ENCODE data around the gene RFT1.

DNA sequence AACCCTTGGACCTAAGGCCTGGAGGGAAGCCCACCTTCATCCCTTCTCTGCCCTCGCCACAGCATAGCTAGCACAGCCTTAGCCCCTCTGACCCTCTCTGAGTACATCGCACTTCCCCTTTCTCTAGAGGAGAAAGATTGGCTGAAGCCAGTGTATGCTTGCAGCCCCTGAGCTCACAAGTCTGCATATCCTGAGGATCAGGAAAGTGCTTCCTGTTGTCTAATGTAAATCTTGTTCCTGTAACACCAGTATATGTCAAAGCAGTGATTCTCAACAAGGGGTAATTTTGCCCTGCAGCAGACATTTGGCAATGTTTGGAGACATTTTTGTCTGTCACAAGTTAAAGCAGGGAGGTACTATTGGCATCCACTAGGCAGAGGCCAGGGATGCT, 28.5 kb upstream of the RFT1 start:
- no peak for TF ChIP-seq CTCF (optimal IDR thresholded peaks at IDR 0.05 in 1 of 3, IDR thresholded peaks at IDR 0.05 in 1 of 3, conservative IDR thresholded peaks at IDR 0.05 in 1 of 3; ENCODE audit: extremely low read depth in 1 of 3, insufficient read depth in 2 of 3, low read length in 3 of 3)
- TF ChIP-seq EZH2 (IDR thresholded peaks at IDR 0.05; ENCODE audit: low read length): no peak

Data from keratinocyte (primary cell).